ENCODE data around the gene UTS2. TPM values are rescaled to one million over a fixed set of nuclear protein-coding genes. Genes with fewer than 3 reads are reported as not detected.
A peak's percentile ranks its signal among the peaks of the same experiment; 100 is the strongest.

UTS2 gene
- total RNA-seq, 1 experiment from 2014 or later, result not detected

DNA sequence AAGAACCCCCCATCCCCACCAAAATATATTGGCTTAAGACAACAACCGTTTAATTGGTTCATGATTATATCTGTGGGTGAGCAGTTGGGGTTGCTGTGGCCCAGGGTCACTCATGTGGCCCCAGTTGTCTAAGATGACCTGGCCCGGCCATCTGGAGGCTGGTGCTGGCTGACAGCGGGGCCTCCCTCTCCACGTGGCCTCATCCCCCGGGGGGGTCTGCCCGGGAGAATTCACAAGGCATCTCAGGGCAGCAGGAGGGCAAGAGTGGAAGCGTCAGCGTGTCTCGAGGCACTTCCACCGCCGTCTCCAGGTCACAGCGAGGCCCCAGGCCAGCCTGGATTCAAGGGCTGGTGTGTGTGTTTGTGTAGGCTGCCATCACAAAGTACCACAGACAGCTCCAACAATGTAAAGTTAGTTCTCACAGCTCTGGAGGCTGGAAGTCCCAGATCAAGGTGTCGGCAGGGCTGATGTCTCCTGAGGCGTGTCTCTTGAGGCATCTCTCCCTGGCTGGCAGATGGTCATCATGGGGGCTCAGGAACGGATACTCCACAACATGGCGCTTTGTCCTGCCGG lies 11.0 kb upstream of the UTS2 start:
- H3K4me3 ChIP-seq (ENCODE audit: low read depth in 2 of 2, low read length in 2 of 2), result no peak overlapping the region
- ChIA-PET POLR2A (no interaction called here), CTCF (no interaction called here)
- H3K4me1 ChIP-seq (ENCODE audit: control insufficient read depth, insufficient read depth, low read length), result no peaks in the 10 kb centered on the region
- no peak for TF ChIP-seq SIN3A (IDR thresholded peaks at IDR 0.05; ENCODE audit: borderline replicate concordance, insufficient read depth, low read depth, low read length)
- TF ChIP-seq, protein P1, sequence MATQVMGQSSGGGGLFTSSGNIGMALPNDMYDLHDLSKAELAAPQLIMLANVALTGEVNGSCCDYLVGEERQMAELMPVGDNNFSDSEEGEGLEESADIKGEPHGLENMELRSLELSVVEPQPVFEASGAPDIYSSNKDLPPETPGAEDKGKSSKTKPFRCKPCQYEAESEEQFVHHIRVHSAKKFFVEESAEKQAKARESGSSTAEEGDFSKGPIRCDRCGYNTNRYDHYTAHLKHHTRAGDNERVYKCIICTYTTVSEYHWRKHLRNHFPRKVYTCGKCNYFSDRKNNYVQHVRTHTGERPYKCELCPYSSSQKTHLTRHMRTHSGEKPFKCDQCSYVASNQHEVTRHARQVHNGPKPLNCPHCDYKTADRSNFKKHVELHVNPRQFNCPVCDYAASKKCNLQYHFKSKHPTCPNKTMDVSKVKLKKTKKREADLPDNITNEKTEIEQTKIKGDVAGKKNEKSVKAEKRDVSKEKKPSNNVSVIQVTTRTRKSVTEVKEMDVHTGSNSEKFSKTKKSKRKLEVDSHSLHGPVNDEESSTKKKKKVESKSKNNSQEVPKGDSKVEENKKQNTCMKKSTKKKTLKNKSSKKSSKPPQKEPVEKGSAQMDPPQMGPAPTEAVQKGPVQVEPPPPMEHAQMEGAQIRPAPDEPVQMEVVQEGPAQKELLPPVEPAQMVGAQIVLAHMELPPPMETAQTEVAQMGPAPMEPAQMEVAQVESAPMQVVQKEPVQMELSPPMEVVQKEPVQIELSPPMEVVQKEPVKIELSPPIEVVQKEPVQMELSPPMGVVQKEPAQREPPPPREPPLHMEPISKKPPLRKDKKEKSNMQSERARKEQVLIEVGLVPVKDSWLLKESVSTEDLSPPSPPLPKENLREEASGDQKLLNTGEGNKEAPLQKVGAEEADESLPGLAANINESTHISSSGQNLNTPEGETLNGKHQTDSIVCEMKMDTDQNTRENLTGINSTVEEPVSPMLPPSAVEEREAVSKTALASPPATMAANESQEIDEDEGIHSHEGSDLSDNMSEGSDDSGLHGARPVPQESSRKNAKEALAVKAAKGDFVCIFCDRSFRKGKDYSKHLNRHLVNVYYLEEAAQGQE (IDR thresholded peaks at IDR 0.05; ENCODE audit: insufficient read depth in 1 of 2, low read depth in 2 of 2, low read length in 1 of 2), result peak; percentile 63 to 66; a peak in 2 of 4 replicates
- BruUV-seq (replicated peaks), result no TSS peak
- no peak overlapping the region for H3K27ac ChIP-seq (ENCODE audit: low read length)
- H3K27me3 ChIP-seq (ENCODE audit: control insufficient read depth, insufficient read depth, low read length), result no peaks in the 10 kb centered on the region
- ATAC-seq (no peak), DNase-seq (ENCODE audit: low read depth, low spot score) (no peak)
- H3K36me3 ChIP-seq (ENCODE audit: control insufficient read depth, insufficient read depth, low read length), result no peaks in the 10 kb centered on the region
- no peaks in the 10 kb centered on the region for H3K9me3 ChIP-seq (ENCODE audit: control insufficient read depth, insufficient read depth, low read depth, low read length)
- in situ Hi-C loops (cut with HindIII; ENCODE audit: low pct_unique_long_range_greater_than_20kb, low sequenced_read_pairs) (no loop called here), intact Hi-C loops (cut with micrococcal nuclease; ENCODE audit: unreplicated experiment) (no loop called here)

- DNase-seq (ENCODE audit: low read depth, low spot score) (no peak), ATAC-seq (no peak)
- POLR2A ChIA-PET, result interaction anchor here (0.7 kb wide), 1 partner anchor 46 kb away, joined by 10 read pairs; no protein-coding TSS in a partner anchor
- Histone ChIP-seq H3K27me3 (ENCODE audit: control insufficient read depth, insufficient read depth, low read length) (no peaks in the 10 kb centered on the region), H3K4me3 (ENCODE audit: low read depth in 2 of 2, low read length in 2 of 2) (no peak overlapping the region), H3K36me3 (ENCODE audit: control insufficient read depth, insufficient read depth, low read length) (no peaks in the 10 kb centered on the region), H3K27ac (ENCODE audit: low read length) (no peak overlapping the region), H3K4me1 (ENCODE audit: control insufficient read depth, insufficient read depth, low read length) (no peaks in the 10 kb centered on the region), H3K9me3 (ENCODE audit: control insufficient read depth, insufficient read depth, low read depth, low read length) (no peaks in the 10 kb centered on the region)
- in situ Hi-C loops (cut with HindIII; ENCODE audit: low pct_unique_long_range_greater_than_20kb, low sequenced_read_pairs) (no loop called here), intact Hi-C loops (cut with micrococcal nuclease; ENCODE audit: unreplicated experiment) (no loop called here)
- CTCF ChIA-PET, result no interaction called here
- TF ChIP-seq, protein P2, sequence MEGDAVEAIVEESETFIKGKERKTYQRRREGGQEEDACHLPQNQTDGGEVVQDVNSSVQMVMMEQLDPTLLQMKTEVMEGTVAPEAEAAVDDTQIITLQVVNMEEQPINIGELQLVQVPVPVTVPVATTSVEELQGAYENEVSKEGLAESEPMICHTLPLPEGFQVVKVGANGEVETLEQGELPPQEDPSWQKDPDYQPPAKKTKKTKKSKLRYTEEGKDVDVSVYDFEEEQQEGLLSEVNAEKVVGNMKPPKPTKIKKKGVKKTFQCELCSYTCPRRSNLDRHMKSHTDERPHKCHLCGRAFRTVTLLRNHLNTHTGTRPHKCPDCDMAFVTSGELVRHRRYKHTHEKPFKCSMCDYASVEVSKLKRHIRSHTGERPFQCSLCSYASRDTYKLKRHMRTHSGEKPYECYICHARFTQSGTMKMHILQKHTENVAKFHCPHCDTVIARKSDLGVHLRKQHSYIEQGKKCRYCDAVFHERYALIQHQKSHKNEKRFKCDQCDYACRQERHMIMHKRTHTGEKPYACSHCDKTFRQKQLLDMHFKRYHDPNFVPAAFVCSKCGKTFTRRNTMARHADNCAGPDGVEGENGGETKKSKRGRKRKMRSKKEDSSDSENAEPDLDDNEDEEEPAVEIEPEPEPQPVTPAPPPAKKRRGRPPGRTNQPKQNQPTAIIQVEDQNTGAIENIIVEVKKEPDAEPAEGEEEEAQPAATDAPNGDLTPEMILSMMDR (IDR thresholded peaks at IDR 0.05), result no peak
- TF ChIP-seq TCF7L2 (IDR thresholded peaks at IDR 0.05; ENCODE audit: low read depth, low read length) (no peak), POLR2AphosphoS5 (IDR thresholded peaks at IDR 0.05; ENCODE audit: low read depth, low read length) (no peak), SIN3A (IDR thresholded peaks at IDR 0.05; ENCODE audit: borderline replicate concordance, insufficient read depth, low read depth, low read length) (no peak)
- TF ChIP-seq, protein P1 (IDR thresholded peaks at IDR 0.05; ENCODE audit: insufficient read depth in 1 of 2, low read depth in 2 of 2, low read length in 1 of 2), result no peak
- BruUV-seq (replicated peaks), result no TSS peak
These were observed 9.6 kb upstream of the UTS2 start for GRCh38 chr1:7862211-7863060.

All from Panc1 (cell line).